Adrenal gland (tissue), 5 donors: ENCODE results near the gene TRIB2.

ENCODE experiments used
- POLR2A ChIP-seq, 2 donors: fragments of 450-650 bp; IDR thresholded peaks; one replicate each; pipeline ENCODE4 v1.6.1; 2017; ENCODE audit warnings: antibody characterized with exemption in 2 of 2, mild to moderate bottlenecking in 2 of 2, moderate library complexity in 1 of 2
- TF ChIP-seq, protein P1 (sequence below), 6 experiments: fragments of 450-650 bp in 4 of 6; fragments of 200-600 bp in 2 of 6; sonication (generic) in 1 of 6; IDR thresholded peaks; 1 replicate in 5 of 6; 2 replicates in 1 of 6; pipeline versions ENCODE4 v1.5.1 to v1.8.0; 2016 to 2021; ENCODE audit warnings: antibody characterized with exemption in 6 of 6, mild to moderate bottlenecking in 2 of 6, moderate library complexity in 1 of 6
- donor health status: DM: no; HTN: no; CAD: no.

DNA sequence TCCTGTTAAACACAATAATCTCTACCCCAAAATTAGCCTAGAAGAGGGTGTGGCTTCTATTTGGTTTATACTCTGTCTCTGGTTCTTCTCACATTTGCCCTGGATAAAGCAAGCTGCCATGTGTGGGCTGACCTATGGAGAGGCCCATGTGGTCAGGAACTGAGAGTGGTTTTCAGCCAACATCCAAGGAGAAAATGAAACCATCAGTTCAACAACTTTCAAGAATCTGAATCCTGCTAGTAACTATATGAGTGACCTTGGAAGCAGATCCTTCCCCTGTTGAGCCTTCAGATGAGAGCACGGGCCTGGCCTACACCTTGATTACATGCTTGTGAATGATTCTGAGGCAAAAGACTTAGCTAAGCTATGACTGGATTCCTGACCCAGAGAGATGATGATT lies 11.5 kb upstream of the TRIB2 start:
- TF ChIP-seq, protein P1, sequence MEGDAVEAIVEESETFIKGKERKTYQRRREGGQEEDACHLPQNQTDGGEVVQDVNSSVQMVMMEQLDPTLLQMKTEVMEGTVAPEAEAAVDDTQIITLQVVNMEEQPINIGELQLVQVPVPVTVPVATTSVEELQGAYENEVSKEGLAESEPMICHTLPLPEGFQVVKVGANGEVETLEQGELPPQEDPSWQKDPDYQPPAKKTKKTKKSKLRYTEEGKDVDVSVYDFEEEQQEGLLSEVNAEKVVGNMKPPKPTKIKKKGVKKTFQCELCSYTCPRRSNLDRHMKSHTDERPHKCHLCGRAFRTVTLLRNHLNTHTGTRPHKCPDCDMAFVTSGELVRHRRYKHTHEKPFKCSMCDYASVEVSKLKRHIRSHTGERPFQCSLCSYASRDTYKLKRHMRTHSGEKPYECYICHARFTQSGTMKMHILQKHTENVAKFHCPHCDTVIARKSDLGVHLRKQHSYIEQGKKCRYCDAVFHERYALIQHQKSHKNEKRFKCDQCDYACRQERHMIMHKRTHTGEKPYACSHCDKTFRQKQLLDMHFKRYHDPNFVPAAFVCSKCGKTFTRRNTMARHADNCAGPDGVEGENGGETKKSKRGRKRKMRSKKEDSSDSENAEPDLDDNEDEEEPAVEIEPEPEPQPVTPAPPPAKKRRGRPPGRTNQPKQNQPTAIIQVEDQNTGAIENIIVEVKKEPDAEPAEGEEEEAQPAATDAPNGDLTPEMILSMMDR (IDR thresholded peaks at IDR 0.05), result no peak
- no peak for TF ChIP-seq POLR2A (IDR thresholded peaks at IDR 0.05)
